ENCODE results near the gene HOXA11.

DNA sequence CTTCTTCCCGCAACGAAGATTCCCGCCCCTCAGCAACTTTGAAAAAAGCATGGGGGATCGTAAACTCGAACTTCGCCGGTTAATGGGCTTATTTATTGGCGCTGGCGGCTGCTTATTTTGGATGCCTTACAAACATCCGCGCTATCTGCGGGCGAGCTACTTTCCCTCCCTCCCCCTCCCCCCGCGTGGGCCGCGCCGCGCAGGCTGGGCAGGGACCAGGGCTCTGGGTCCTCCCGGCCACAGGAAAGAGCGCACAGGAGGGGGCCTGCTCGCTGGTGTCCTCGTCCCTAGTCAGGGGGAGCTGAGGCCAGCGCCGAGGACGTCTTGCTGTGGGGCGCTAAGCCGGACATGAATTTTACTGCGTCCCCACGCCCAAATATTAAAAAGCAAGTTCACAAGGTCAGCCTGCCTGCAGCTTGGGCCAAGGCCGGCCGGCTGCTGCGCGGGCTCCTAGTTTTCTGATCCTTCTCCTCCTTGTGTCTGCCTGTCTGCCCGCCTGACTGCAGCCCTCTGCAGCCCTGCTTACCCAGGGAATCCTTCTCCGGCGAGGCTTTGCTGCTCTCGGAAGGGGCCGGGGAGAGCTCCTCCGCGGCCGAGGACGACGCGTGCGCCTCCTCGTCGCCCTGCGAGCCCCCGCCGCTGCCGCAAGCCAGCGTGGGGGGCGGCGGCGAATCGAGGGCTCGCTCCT, 12.1 kb downstream of the HOXA11 start:
- TF ChIP-seq, protein P1, sequence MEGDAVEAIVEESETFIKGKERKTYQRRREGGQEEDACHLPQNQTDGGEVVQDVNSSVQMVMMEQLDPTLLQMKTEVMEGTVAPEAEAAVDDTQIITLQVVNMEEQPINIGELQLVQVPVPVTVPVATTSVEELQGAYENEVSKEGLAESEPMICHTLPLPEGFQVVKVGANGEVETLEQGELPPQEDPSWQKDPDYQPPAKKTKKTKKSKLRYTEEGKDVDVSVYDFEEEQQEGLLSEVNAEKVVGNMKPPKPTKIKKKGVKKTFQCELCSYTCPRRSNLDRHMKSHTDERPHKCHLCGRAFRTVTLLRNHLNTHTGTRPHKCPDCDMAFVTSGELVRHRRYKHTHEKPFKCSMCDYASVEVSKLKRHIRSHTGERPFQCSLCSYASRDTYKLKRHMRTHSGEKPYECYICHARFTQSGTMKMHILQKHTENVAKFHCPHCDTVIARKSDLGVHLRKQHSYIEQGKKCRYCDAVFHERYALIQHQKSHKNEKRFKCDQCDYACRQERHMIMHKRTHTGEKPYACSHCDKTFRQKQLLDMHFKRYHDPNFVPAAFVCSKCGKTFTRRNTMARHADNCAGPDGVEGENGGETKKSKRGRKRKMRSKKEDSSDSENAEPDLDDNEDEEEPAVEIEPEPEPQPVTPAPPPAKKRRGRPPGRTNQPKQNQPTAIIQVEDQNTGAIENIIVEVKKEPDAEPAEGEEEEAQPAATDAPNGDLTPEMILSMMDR (IDR thresholded peaks at IDR 0.05; ENCODE audit: borderline replicate concordance, extremely low read depth, low read length, poor library complexity, severe bottlenecking), result no peak
- TF ChIP-seq EZH2 (IDR thresholded peaks at IDR 0.05; ENCODE audit: borderline replicate concordance, low read depth, low read length, severe bottlenecking), result no peak

All from DND-41 (cell line).